Astrocyte of the spinal cord (primary cell): ENCODE results near the gene DENND1B.

ENCODE experiments used
- DNase-seq: peaks from one replicate; pipeline ENCODE4 v3.0.0; 2011; ENCODE audit warnings: low read depth, low spot score
- H3K4me3 ChIP-seq: 2 replicates; pipeline ENCODE4 v1.5.1; 2011; ENCODE audit warnings: low read depth, mild to moderate bottlenecking, low read length, moderate library complexity
- in situ Hi-C: cut with HindIII; loops from 2 replicates; pipeline ENCODE4 v1.10.0; 2017; ENCODE audit warnings: low sequenced_read_pairs
- TF ChIP-seq, protein P1 (sequence below): IDR thresholded peaks from 2 replicates; pipeline ENCODE4 v1.5.1; 2012; ENCODE audit warnings: low read depth, mild to moderate bottlenecking, low read length, inconsistent platforms

The DENND1B gene

DNA sequence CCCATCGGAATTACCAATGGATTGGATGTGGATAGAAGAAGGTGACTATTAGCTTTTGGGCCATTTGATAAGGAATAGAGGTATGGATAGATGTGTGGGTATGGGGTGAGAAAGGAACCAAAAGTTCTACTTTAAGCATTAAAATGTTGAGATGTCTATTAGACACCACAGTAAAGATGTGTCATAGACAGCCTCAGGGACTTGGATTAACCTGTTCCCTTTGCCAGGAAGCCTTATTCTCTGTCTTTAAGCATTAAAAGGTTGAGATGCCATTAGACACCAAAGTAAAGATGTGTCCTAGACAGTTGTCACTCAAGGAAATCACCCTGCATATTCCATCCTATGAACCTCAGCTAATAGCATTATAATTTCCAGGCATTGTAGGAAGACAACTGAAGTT lies 11.0 kb upstream of the DENND1B start:
- H3K4me3 ChIP-seq, result no peak overlapping the region
- DNase-seq, result no peak
- TF ChIP-seq, protein P1, sequence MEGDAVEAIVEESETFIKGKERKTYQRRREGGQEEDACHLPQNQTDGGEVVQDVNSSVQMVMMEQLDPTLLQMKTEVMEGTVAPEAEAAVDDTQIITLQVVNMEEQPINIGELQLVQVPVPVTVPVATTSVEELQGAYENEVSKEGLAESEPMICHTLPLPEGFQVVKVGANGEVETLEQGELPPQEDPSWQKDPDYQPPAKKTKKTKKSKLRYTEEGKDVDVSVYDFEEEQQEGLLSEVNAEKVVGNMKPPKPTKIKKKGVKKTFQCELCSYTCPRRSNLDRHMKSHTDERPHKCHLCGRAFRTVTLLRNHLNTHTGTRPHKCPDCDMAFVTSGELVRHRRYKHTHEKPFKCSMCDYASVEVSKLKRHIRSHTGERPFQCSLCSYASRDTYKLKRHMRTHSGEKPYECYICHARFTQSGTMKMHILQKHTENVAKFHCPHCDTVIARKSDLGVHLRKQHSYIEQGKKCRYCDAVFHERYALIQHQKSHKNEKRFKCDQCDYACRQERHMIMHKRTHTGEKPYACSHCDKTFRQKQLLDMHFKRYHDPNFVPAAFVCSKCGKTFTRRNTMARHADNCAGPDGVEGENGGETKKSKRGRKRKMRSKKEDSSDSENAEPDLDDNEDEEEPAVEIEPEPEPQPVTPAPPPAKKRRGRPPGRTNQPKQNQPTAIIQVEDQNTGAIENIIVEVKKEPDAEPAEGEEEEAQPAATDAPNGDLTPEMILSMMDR, result no peak
- in situ Hi-C loops, result no loop called here

DNA sequence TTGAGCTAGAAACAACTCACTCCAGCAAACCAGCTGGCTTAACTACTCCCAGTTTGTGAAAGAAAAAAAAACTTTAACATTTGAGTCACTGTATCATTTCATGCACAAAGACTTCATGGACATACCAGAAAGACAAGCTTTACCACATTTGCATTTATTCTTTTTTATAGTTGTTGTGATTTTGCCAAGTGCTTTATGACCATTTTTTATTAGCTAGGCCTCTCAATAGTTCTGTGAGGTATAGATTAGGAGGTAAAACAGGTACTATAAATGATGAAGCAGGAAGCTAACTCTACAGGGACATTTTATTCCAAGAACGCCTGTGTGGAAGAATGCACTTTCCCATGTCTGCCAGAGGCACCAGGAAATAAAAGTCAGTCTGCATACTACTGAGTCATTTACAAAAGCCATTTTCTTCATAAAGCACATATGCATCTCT lies 8.2 kb upstream of the DENND1B start:
- in situ Hi-C loops, result no loop called here
- DNase-seq, result peak; percentile 64
- no peak overlapping the region for H3K4me3 ChIP-seq
- TF ChIP-seq, protein P1, result no peak

DNA sequence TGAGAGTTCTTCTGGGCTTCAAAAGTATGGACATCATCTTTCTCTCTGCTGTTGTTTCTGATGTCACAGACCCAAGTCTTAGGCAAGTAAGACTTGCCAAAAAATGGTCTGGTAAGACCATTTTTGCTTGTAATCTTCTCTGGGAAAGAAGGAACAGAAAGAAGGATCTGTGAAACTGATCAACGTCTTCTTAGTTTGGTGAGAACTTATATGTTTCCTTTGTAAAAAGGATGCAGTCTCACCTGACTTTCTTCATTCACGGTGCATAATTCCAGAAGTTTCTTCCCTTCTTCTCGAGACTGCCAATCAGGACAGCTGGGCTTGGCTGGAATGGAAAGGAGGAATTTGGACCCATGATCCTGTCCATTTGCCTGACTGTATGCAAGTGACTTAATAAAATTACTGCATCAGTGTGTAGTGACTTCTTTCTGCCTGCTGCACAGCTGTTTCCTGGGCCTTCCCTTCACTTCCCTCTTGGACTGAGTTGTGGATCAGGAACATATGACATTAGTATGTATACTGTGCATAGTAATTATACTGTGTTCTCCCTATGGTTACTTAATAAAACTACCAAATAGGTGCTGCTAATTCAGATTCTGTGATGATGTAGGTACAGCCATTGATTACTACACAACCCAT lies 7.6 kb upstream of the DENND1B start:
- H3K4me3 ChIP-seq, result no peak overlapping the region
- in situ Hi-C loops, result no loop called here
- TF ChIP-seq, protein P1, result no peak
- DNase-seq, result no peak

DNA sequence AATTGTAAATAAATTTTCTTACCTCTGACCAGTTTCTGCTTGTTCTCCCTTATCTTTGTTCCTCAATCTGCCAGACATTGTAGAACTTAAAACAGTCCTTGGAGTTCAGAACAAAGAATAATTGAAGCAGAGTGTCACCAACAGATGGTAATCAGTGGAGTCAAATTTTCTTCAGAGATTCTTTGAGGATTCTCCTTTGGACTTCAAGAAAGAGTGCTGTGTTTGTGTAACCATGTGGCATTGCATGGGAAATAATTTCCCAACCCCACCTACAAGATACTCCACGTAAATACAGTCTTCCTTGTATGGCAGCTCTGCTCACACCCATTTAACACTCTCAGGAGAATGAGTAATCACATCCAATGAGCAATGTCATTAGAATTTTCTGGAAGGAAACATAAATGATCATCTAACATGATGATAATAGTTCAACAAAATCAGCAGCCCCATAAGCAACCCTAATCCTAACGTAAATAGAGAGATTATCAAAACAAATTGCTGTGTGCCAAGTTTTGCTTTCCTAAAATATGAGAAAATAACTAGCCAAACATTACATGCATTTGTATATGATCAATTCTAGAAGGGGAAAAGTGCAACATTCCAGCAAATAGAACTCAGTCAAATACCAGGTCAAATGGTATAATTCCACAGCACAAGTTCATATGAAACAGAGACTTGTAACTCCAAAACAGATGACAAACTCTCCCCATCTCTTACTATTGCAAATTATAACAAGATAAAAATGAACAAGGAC lies 6.9 kb upstream of the DENND1B start:
- TF ChIP-seq, protein P1, result no peak
- no peak for DNase-seq
- in situ Hi-C loops, result no loop called here
- H3K4me3 ChIP-seq, result no peak overlapping the region

DNA sequence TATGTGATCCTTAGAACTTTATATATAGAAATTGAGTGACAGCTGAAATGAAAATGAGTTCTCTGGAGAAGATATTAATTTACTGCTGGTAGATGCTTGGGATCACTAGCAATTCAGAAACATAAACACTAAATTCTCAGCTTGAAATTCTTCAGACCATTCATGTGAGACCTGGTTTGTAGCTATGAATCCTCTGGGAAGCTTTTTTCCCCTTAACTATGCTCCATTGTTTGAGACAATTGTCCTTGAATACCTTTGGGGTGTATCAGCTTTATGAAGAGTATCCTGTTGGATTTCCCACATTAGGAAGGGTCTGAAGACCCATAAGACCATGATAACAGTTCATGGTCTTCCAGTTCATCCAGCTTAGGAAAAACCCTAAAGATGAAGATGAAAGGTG lies 4.6 kb upstream of the DENND1B start:
- no peak for DNase-seq
- TF ChIP-seq, protein P1, result no peak
- in situ Hi-C loops, result no loop called here
- no peak overlapping the region for H3K4me3 ChIP-seq

DNA sequence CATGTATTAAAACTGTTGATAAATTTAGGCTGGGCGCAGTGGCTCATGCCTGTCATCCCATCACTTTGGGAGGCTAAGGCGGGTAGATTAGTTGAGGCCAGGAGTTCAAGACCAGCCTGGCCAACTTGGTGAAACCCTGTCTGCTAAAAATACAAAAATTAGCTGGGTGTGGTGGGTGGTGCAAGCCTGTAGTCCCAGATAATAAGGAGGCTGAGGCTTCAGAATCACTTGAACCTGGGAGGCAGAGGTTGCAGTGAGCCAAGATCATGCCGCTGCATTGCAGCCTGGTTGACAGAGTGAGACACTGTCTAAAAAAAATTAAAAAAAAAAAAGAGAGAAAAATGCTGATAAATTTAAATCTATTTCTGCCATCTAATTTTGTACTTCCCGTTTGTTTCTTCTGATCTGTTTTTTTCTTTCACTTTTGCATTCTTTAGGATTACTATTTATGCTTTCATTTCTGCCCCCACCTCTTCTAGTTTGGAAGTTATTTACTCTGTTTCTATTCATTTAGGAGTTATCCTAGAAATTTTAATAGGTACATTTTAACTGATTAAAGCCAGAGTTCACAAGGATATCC lies 3.2 kb upstream of the DENND1B start:
- TF ChIP-seq, protein P1, result no peak
- in situ Hi-C loops, result no loop called here
- no peak overlapping the region for H3K4me3 ChIP-seq
- no peak for DNase-seq
